Putamen (tissue), 1 donor: Measurements from ENCODE around the gene KANTR.

Source experiments
- DNase-seq: peaks from one replicate; pipeline ENCODE4 v3.0.0-alpha.2; 2016; ENCODE audit warnings: low spot score

The KANTR gene

GRCh38 chrX:53093748-53094581, at the start of gene KANTR:
KANTR (plus strand) TSS chrX:53094142; CDS start chrX:53124273, 30,131 bp downstream.
- peak; percentile 91 for DNase-seq

GRCh38 chrX:53044995-53045394, 48.9 kb upstream of the KANTR start:
- no peak for DNase-seq

- DNase-seq = no peak
Measured at GRCh38 chrX:53047228-53047627, 46.7 kb upstream of the KANTR start.

GRCh38 chrX:53048169-53049126, 45.5 kb upstream of the KANTR start, which contains the start of gene GPR173:
GPR173 (plus strand) TSS chrX:53048789; CDS start chrX:53076622, 27,833 bp downstream.
- peak; percentile 84 for DNase-seq

GRCh38 chrX:53049127-53049517, 44.8 kb upstream of the KANTR start:
- DNase-seq = no peak

- DNase-seq = no peak
Measured at GRCh38 chrX:53050841-53051240, 43.1 kb upstream of the KANTR start.

- no peak for DNase-seq
Measured at GRCh38 chrX:53055244-53055849, 38.6 kb upstream of the KANTR start.

- DNase-seq = no peak
Measured at GRCh38 chrX:53056292-53056691, 37.6 kb upstream of the KANTR start.

GRCh38 chrX:53065104-53065503, 28.8 kb upstream of the KANTR start:
- no peak for DNase-seq

GRCh38 chrX:53071064-53071463, 22.9 kb upstream of the KANTR start:
- DNase-seq = no peak

GRCh38 chrX:53071604-53072417, 22.1 kb upstream of the KANTR start:
- no peak for DNase-seq

- no peak for DNase-seq
Measured at GRCh38 chrX:53072418-53073114, 21.4 kb upstream of the KANTR start.

GRCh38 chrX:53073115-53073586, 20.8 kb upstream of the KANTR start:
- no peak for DNase-seq

GRCh38 chrX:53075011-53075410, 18.9 kb upstream of the KANTR start:
- DNase-seq = no peak

GRCh38 chrX:53076671-53077070, 17.3 kb upstream of the KANTR start:
- no peak for DNase-seq

GRCh38 chrX:53077207-53078197, 16.4 kb upstream of the KANTR start:
- no peak for DNase-seq

- no peak for DNase-seq
Measured at GRCh38 chrX:53078943-53079342, 15.0 kb upstream of the KANTR start.

GRCh38 chrX:53080628-53081580, 13.0 kb upstream of the KANTR start:
- no peak for DNase-seq
